Measurements from ENCODE around the gene SEMA4C. TPM values are rescaled to one million over a fixed set of nuclear protein-coding genes. Genes with fewer than 3 reads are reported as not detected.

SEMA4C gene
- polyA plus RNA-seq, 1 donor (not counting 4 experiments of a cell fraction or from before 2014, with no cell fraction given) = 7.5 TPM

GRCh38 chr2:96916156-96916630 is 46.3 kb upstream of the SEMA4C start:
- Histone ChIP-seq H3K4me1 (ENCODE audit: control insufficient read depth, extremely low read depth, insufficient read depth, low read length) (peaks cover 17% of the 10 kb centered on the region), H2AFZ (ENCODE audit: control insufficient read depth, low read length) (no peak overlapping the region), H3K9me1 (ENCODE audit: control insufficient read depth, extremely low read depth, insufficient read depth, low read length) (no peaks in the 10 kb centered on the region), H3K27ac (ENCODE audit: control insufficient read depth, insufficient read depth, low read length) (no peak overlapping the region), H3K9me3 (ENCODE audit: control insufficient read depth, low read depth, low read length) (peaks cover 7% of the 10 kb centered on the region), H4K20me1 (ENCODE audit: control insufficient read depth, extremely low read depth, insufficient read depth, low read length) (no peaks in the 10 kb centered on the region), H3K27me3 (ENCODE audit: control insufficient read depth, extremely low read depth, insufficient read depth, low read length) (peaks cover 42% of the 10 kb centered on the region), H3K36me3 (ENCODE audit: control insufficient read depth in 2 of 2, extremely low read depth in 1 of 2, insufficient read depth in 2 of 2, low read length in 2 of 2) (no peaks in the 10 kb centered on the region), H3K79me2 (ENCODE audit: control insufficient read depth, insufficient read depth, low read length) (no peaks in the 10 kb centered on the region), H3K9ac (ENCODE audit: control insufficient read depth, extremely low read depth, insufficient read depth, low read length) (no peak overlapping the region), H3K4me2 (ENCODE audit: control insufficient read depth, extremely low read depth, insufficient read depth, low read depth, low read length) (peak overlapping the region; percentile 65), H3K4me3 (ENCODE audit: control insufficient read depth in 2 of 3, extremely low read depth in 1 of 3, insufficient read depth in 2 of 3, low read depth in 1 of 3, low read length in 3 of 3) (no peak overlapping the region)
- dilution Hi-C loops (cut with MboI; ENCODE audit: extremely low pct_ligation_motif_present, low sequenced_read_pairs) = no loop called here
- TF ChIP-seq CTCF (optimal IDR thresholded peaks at IDR 0.05 in 1 of 3, IDR thresholded peaks at IDR 0.05 in 1 of 3, conservative IDR thresholded peaks at IDR 0.05 in 1 of 3; ENCODE audit: extremely low read depth in 1 of 3, insufficient read depth in 2 of 3, low read length in 3 of 3) (peak in 1 of 3 experiments; percentile 10), EZH2 (IDR thresholded peaks at IDR 0.05; ENCODE audit: low read length) (no peak)
- DNase-seq (ENCODE audit: low read depth, low spot score) (no peak), FAIRE-seq (no peak)

GRCh38 chr2:96914332-96914731 is 44.5 kb upstream of the SEMA4C start:
- Histone ChIP-seq H4K20me1 (ENCODE audit: control insufficient read depth, extremely low read depth, insufficient read depth, low read length) (no peaks in the 10 kb centered on the region), H3K9me3 (ENCODE audit: control insufficient read depth, low read depth, low read length) (peaks cover 7% of the 10 kb centered on the region), H3K9me1 (ENCODE audit: control insufficient read depth, extremely low read depth, insufficient read depth, low read length) (no peaks in the 10 kb centered on the region), H3K4me1 (ENCODE audit: control insufficient read depth, extremely low read depth, insufficient read depth, low read length) (peaks cover 17% of the 10 kb centered on the region), H3K27me3 (ENCODE audit: control insufficient read depth, extremely low read depth, insufficient read depth, low read length) (peaks cover 34% of the 10 kb centered on the region), H3K27ac (ENCODE audit: control insufficient read depth, insufficient read depth, low read length) (no peak overlapping the region), H3K9ac (ENCODE audit: control insufficient read depth, extremely low read depth, insufficient read depth, low read length) (no peak overlapping the region), H3K79me2 (ENCODE audit: control insufficient read depth, insufficient read depth, low read length) (no peaks in the 10 kb centered on the region), H3K4me3 (ENCODE audit: control insufficient read depth in 2 of 3, extremely low read depth in 1 of 3, insufficient read depth in 2 of 3, low read depth in 1 of 3, low read length in 3 of 3) (no peak overlapping the region), H3K36me3 (ENCODE audit: control insufficient read depth in 2 of 2, extremely low read depth in 1 of 2, insufficient read depth in 2 of 2, low read length in 2 of 2) (no peaks in the 10 kb centered on the region), H2AFZ (ENCODE audit: control insufficient read depth, low read length) (no peak overlapping the region), H3K4me2 (ENCODE audit: control insufficient read depth, extremely low read depth, insufficient read depth, low read depth, low read length) (no peak overlapping the region)
- dilution Hi-C loops (cut with MboI; ENCODE audit: extremely low pct_ligation_motif_present, low sequenced_read_pairs) = no loop called here
- no peak for FAIRE-seq
- no peak for TF ChIP-seq CTCF (optimal IDR thresholded peaks at IDR 0.05 in 1 of 3, IDR thresholded peaks at IDR 0.05 in 1 of 3, conservative IDR thresholded peaks at IDR 0.05 in 1 of 3; ENCODE audit: extremely low read depth in 1 of 3, insufficient read depth in 2 of 3, low read length in 3 of 3)
- TF ChIP-seq EZH2 (IDR thresholded peaks at IDR 0.05; ENCODE audit: low read length) = no peak
- no peak for DNase-seq (ENCODE audit: low read depth, low spot score)
